Purkinje cell (primary cell): ENCODE results near the gene CTDP1. TPM values are rescaled to one million over a fixed set of nuclear protein-coding genes. Genes with fewer than 3 reads are reported as not detected.

Experiments
- polyA plus RNA-seq: library from polyadenylated mRNA; unstranded; fragments of >200 nt; fragmentation: Nextera tagmentation; gene quantifications from 2 replicates; pipeline ENCODE4 v1.2.1, GENCODE V29; 2014

CTDP1 gene
- 0.57 and 0.77 TPM in 2 replicates for polyA plus RNA-seq

DNA sequence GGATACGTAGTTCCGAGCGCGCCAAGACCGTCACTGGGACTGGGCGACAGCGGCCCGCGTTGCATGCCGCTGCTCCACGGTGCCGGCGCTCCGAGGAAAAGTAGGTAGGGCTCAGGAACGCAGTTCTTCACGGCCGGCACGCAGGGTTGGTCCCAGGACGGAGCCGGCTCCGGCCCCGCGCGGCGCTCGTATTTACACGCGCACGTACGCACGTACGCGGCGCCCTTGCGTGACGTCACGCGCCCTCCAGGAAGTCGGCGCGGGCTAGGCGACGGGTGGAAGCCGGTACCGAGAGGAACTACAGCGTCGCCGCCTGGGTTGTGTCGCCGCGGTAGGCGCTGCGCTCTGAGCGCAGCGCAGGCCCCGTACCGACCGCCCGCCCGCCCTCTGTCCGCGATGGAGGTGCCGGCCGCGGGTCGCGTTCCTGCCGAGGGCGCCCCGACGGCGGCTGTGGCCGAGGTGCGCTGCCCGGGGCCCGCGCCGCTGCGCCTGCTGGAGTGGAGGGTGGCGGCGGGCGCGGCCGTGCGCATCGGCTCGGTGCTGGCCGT, at the start of gene CTDP1:
Gene CTDP1, plus strand, starts transcription at position 252 of the 548 bp plus-strand sequence. Its CDS starts 145 bp downstream, at position 397.

GRCh38 chr18:79797518-79798345, 118.1 kb downstream of the CTDP1 start, which contains the start of gene KCNG2:
Gene KCNG2, plus strand, starts transcription at chr18:79797938. Its CDS starts 65,730 bp downstream, at chr18:79863668.

Other genes starting within 250 kb of the CTDP1 start
- not detected in 2 replicates for gene KCNG2, start 118.1 kb downstream of the CTDP1 start, polyA plus RNA-seq